Neural cell (in vitro differentiated cells): ENCODE data around the gene COBL. TPM values are rescaled to one million over a fixed set of nuclear protein-coding genes. Genes with fewer than 3 reads are reported as not detected.

Experiments
- H2AFZ ChIP-seq: fragments of 200-600, 300-800 bp; sonication (generic), shearing (Covaris generic); 2 replicates; pipeline ENCODE4 v1.6.0; 2014; ENCODE audit warnings: low read depth, mild to moderate bottlenecking, antibody characterized with exemption, low read length, moderate library complexity
- H3F3A ChIP-seq: fragments of 200-600 bp; shearing (Covaris generic); 2 replicates; pipeline ENCODE4 v1.6.1; 2016; ENCODE audit warnings: mild to moderate bottlenecking, moderate library complexity, mixed read lengths, antibody characterized with exemption, low read length; ENCODE audit not compliant: insufficient read depth, poor library complexity, severe bottlenecking
- H3K27ac ChIP-seq: fragments of 200-600, 300-800 bp; sonication (generic), shearing (Covaris generic); 2 replicates; pipeline ENCODE4 v1.5.1; 2014; ENCODE audit warnings: mild to moderate bottlenecking, low read length, moderate library complexity
- H3K27me3 ChIP-seq: fragments of 300-800, 200-600 bp; sonication (generic), shearing (Covaris generic); 2 replicates; pipeline ENCODE4 v1.6.0; 2014; ENCODE audit warnings: mild to moderate bottlenecking, low read depth, low read length, moderate library complexity; ENCODE audit not compliant: insufficient read depth
- H3K36me3 ChIP-seq: fragments of 300-800, 200-600 bp; sonication (generic), shearing (Covaris generic); 2 replicates; pipeline ENCODE4 v1.5.1; 2014; ENCODE audit warnings: mild to moderate bottlenecking, antibody characterized with exemption, low read length, moderate library complexity; ENCODE audit not compliant: insufficient read depth
- H3K4me2 ChIP-seq: fragments of 300-800, 200-600 bp; sonication (generic), shearing (Covaris generic); 2 replicates; pipeline ENCODE4 v1.6.0; 2014; ENCODE audit warnings: mild to moderate bottlenecking, low read length
- H3K4me3 ChIP-seq: fragments of 300-800, 200-600 bp; sonication (generic), shearing (Covaris generic); 2 replicates; pipeline ENCODE4 v1.5.1; 2014; ENCODE audit warnings: mild to moderate bottlenecking, low read length, moderate library complexity
- H3K79me2 ChIP-seq: fragments of 200-600 bp; shearing (Covaris generic); replicated peaks from 2 replicates; pipeline ENCODE4 v1.6.0; 2014; ENCODE audit warnings: mild to moderate bottlenecking, low read length, moderate library complexity; ENCODE audit not compliant: insufficient read depth
- H3K9ac ChIP-seq: fragments of 300-800, 200-600 bp; sonication (generic), shearing (Covaris generic); 2 replicates; pipeline ENCODE4 v1.6.1; 2016; ENCODE audit warnings: mild to moderate bottlenecking, low read length, mixed read lengths
- H3K9me2 ChIP-seq: fragments of 200-600 bp; shearing (Covaris generic); 2 replicates; pipeline ENCODE4 v1.6.1; 2016; ENCODE audit warnings: mild to moderate bottlenecking, low read length, mixed read lengths; ENCODE audit not compliant: insufficient read depth
- H3K9me3 ChIP-seq: fragments of 200-600, 300-800 bp; sonication (generic), shearing (Covaris generic); 2 replicates; pipeline ENCODE4 v1.6.1; 2016; ENCODE audit warnings: mild to moderate bottlenecking, mixed run types, low read length, moderate library complexity, mixed read lengths
- H4K20me1 ChIP-seq: fragments of 200-600 bp; shearing (Covaris generic); 2 replicates; pipeline ENCODE4 v1.6.1; 2016; ENCODE audit warnings: mild to moderate bottlenecking, mixed run types; ENCODE audit not compliant: insufficient read depth
- EP300 ChIP-seq: fragments of 450-650 bp; conservative IDR thresholded peaks from 2 replicates; pipeline ENCODE4 v1.6.1; 2014; ENCODE audit warnings: antibody characterized with exemption, mild to moderate bottlenecking, moderate library complexity; ENCODE audit not compliant: poor library complexity, severe bottlenecking
- EZH2 ChIP-seq: fragments of 200-600, 300-800 bp; shearing (Covaris generic), sonication (generic); IDR thresholded peaks from 2 replicates; pipeline ENCODE4 v1.6.1; 2014; ENCODE audit warnings: antibody characterized with exemption, low read length, borderline replicate concordance, mild to moderate bottlenecking; ENCODE audit not compliant: insufficient read depth, poor library complexity, severe bottlenecking
- MXI1 ChIP-seq: fragments of 450-650 bp; conservative IDR thresholded peaks from 2 replicates; pipeline ENCODE4 v1.6.1; 2014; ENCODE audit warnings: antibody characterized with exemption, mild to moderate bottlenecking; ENCODE audit not compliant: poor library complexity, severe bottlenecking
- POLR2AphosphoS5 ChIP-seq: IDR thresholded peaks from 2 replicates; pipeline ENCODE4 v1.6.1; 2012
- RAD21 ChIP-seq: fragments of 450-650 bp; conservative IDR thresholded peaks from 2 replicates; pipeline ENCODE4 v1.6.1; 2014; ENCODE audit warnings: antibody characterized with exemption, mild to moderate bottlenecking, moderate library complexity
- SMC3 ChIP-seq: fragments of 450-650 bp; conservative IDR thresholded peaks from 2 replicates; pipeline ENCODE4 v1.6.1; 2014; ENCODE audit warnings: antibody characterized with exemption, mild to moderate bottlenecking, moderate library complexity; ENCODE audit not compliant: poor library complexity
- TAF1 ChIP-seq: IDR thresholded peaks from 2 replicates; pipeline ENCODE4 v1.6.1; 2012; ENCODE audit warnings: low read depth
- polyA plus RNA-seq: library from polyadenylated mRNA; depleted of rRNA; stranded (reverse); fragments of >200 nt; gene quantifications from 2 replicates; pipeline ENCODE4 v1.2.3, GENCODE V29; 2014
- TF ChIP-seq, protein P1 (sequence below): IDR thresholded peaks from 2 replicates; pipeline ENCODE4 v1.6.1; 2012; ENCODE audit warnings: borderline replicate concordance
- TF ChIP-seq, protein P2 (sequence below): fragments of 450-650 bp; IDR thresholded peaks from 2 replicates; pipeline ENCODE4 v1.5.1; 2014; ENCODE audit warnings: antibody characterized with exemption, mild to moderate bottlenecking, moderate library complexity; ENCODE audit not compliant: poor library complexity, severe bottlenecking

The COBL gene
- polyA plus RNA-seq, 1 donor from 2014 or later, result 0.12 TPM

DNA sequence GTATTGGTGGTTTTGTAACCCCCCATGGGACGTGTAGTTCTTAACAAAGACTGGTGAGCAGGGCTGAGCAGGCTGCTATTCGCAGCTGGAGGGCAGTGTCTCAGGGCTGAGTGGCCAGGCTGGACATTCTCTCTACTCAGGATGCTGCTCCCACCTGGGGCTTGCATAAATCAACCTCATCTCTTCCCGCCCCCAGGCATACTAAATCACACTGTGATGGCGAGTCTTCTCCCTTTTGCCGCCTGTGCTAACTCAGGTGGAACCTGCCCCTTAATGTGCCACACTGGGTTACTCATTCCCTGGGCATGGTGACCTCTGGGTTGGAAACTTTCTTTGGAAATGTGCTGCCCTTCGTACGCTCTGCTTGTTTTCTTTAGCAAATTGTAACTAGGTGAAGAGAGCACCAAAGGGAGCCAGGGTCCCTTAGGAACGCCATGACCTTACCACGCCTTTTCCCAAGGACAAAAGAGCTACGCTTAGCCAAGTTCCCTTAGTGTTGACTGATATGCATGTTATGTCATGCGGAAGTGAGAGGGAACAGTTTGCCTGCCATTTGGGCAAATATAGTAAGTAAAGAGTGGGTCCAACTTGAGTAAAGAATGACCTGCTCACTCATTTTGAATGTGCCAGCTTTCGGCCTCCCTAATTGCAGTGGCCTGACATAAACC is 40.4 kb upstream of the COBL start:
- H2AFZ ChIP-seq, result no peak overlapping the region
- TF ChIP-seq POLR2AphosphoS5, result no peak
- no peak for TF ChIP-seq TAF1
- TF ChIP-seq, protein P1, sequence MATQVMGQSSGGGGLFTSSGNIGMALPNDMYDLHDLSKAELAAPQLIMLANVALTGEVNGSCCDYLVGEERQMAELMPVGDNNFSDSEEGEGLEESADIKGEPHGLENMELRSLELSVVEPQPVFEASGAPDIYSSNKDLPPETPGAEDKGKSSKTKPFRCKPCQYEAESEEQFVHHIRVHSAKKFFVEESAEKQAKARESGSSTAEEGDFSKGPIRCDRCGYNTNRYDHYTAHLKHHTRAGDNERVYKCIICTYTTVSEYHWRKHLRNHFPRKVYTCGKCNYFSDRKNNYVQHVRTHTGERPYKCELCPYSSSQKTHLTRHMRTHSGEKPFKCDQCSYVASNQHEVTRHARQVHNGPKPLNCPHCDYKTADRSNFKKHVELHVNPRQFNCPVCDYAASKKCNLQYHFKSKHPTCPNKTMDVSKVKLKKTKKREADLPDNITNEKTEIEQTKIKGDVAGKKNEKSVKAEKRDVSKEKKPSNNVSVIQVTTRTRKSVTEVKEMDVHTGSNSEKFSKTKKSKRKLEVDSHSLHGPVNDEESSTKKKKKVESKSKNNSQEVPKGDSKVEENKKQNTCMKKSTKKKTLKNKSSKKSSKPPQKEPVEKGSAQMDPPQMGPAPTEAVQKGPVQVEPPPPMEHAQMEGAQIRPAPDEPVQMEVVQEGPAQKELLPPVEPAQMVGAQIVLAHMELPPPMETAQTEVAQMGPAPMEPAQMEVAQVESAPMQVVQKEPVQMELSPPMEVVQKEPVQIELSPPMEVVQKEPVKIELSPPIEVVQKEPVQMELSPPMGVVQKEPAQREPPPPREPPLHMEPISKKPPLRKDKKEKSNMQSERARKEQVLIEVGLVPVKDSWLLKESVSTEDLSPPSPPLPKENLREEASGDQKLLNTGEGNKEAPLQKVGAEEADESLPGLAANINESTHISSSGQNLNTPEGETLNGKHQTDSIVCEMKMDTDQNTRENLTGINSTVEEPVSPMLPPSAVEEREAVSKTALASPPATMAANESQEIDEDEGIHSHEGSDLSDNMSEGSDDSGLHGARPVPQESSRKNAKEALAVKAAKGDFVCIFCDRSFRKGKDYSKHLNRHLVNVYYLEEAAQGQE, result no peak
- TF ChIP-seq SMC3, result no peak
- no peak for TF ChIP-seq EZH2
- TF ChIP-seq, protein P2, sequence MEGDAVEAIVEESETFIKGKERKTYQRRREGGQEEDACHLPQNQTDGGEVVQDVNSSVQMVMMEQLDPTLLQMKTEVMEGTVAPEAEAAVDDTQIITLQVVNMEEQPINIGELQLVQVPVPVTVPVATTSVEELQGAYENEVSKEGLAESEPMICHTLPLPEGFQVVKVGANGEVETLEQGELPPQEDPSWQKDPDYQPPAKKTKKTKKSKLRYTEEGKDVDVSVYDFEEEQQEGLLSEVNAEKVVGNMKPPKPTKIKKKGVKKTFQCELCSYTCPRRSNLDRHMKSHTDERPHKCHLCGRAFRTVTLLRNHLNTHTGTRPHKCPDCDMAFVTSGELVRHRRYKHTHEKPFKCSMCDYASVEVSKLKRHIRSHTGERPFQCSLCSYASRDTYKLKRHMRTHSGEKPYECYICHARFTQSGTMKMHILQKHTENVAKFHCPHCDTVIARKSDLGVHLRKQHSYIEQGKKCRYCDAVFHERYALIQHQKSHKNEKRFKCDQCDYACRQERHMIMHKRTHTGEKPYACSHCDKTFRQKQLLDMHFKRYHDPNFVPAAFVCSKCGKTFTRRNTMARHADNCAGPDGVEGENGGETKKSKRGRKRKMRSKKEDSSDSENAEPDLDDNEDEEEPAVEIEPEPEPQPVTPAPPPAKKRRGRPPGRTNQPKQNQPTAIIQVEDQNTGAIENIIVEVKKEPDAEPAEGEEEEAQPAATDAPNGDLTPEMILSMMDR, result no peak
- TF ChIP-seq MXI1, result no peak
- TF ChIP-seq EP300, result no peak
- TF ChIP-seq RAD21, result no peak

DNA sequence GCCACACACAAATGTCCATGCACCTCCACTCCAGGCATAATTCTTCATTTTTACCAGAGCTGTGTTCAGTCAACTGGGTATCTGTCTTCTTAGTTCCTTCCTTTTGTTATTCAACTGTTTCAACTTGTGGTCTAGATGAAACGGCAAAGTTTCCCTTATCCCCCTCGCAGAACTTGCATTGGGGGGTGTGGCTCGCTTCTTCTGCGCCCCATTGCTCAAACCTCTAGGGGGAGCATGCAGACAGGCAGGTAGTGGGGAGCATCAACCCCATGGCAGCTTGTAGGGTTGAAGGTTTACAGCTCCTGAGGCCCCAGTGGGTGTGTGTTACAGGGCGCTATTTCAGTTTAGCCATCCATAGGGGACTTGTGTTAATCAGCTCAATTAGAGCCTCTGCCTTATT is 38.3 kb upstream of the COBL start:
- H3K79me2 ChIP-seq, result no peaks in the 10 kb centered on the region
- no peaks in the 10 kb centered on the region for H4K20me1 ChIP-seq
- H3K27ac ChIP-seq, result no peak overlapping the region
- no peaks in the 10 kb centered on the region for H3K9me2 ChIP-seq
- no peaks in the 10 kb centered on the region for H3K9me3 ChIP-seq
- no peaks in the 10 kb centered on the region for H3F3A ChIP-seq
- H3K36me3 ChIP-seq, result no peaks in the 10 kb centered on the region
- H3K27me3 ChIP-seq, result no peaks in the 10 kb centered on the region
- H2AFZ ChIP-seq, result no peak overlapping the region
- H3K9ac ChIP-seq, result no peak overlapping the region
- H3K4me3 ChIP-seq, result no peak overlapping the region
- no peak overlapping the region for H3K4me2 ChIP-seq
- TF ChIP-seq RAD21 (no peak), EP300 (no peak), TAF1 (no peak), POLR2AphosphoS5 (no peak), MXI1 (no peak), EZH2 (no peak), SMC3 (no peak)
- TF ChIP-seq, protein P2, result no peak
- TF ChIP-seq, protein P1, result no peak

More for the DNA sequence above, 40.4 kb upstream of the COBL start:
- Histone ChIP-seq H3K27me3 (no peaks in the 10 kb centered on the region), H3F3A (no peaks in the 10 kb centered on the region), H3K36me3 (no peaks in the 10 kb centered on the region), H3K79me2 (no peaks in the 10 kb centered on the region), H3K9ac (no peak overlapping the region), H3K27ac (no peak overlapping the region), H4K20me1 (no peaks in the 10 kb centered on the region), H3K9me3 (no peaks in the 10 kb centered on the region), H3K9me2 (no peaks in the 10 kb centered on the region), H3K4me3 (no peak overlapping the region), H3K4me2 (no peak overlapping the region)
